H1 (cell line): ENCODE measurements around the gene GPR61. TPM values are rescaled to one million over a fixed set of nuclear protein-coding genes. Genes with fewer than 3 reads are reported as not detected.

Experiments used
- CTCF ChIA-PET: fragments of 300-600 bp; sonication (Branson Sonifier 250); formaldehyde crosslinking; loops from one replicate; lab custom pipeline; 2021; ENCODE audit not compliant: partially characterized antibody; lab: Charles Lee
- POLR2A ChIA-PET: fragments of 300-600 bp; sonication (Branson Sonifier 250); formaldehyde crosslinking; loops from one replicate; lab custom pipeline; 2021; ENCODE audit warnings: inconsistent platforms; ENCODE audit not compliant: partially characterized antibody; lab: Charles Lee
- DNase-seq, 2 experiments: peaks; one replicate each; pipeline versions ENCODE4 v3.0.0 to v3.0.0-alpha.2; 2010 to 2022; ENCODE audit warnings: low spot score in 2 of 2, low read depth in 1 of 2, mixed read lengths in 1 of 2
- FAIRE-seq: peaks from 2 replicates; lab custom pipeline; 2011; peaks lifted over from hg19 to GRCh38; lab: Jason Lieb, UNC
- H2AFZ ChIP-seq: 2 replicates; pipeline ENCODE4 v1.8.1; 2012; ENCODE audit warnings: low read length, inconsistent platforms
- H2AK5ac ChIP-seq: 2 replicates; pipeline ENCODE4 v1.6.1; 2013; ENCODE audit warnings: low read depth, low read length
- H2BK120ac ChIP-seq: replicated peaks from 2 replicates; pipeline ENCODE3; 2013; ENCODE audit warnings: low read depth, low read length, inconsistent platforms
- H2BK12ac ChIP-seq: 2 replicates; pipeline ENCODE4 v1.6.1; 2013; ENCODE audit warnings: low read depth, low read length
- H2BK15ac ChIP-seq: 2 replicates; pipeline ENCODE4 v1.6.1; 2013; ENCODE audit warnings: low read length
- H2BK20ac ChIP-seq: 2 replicates; pipeline ENCODE4 v1.6.1; 2013; ENCODE audit warnings: low read length
- H2BK5ac ChIP-seq: 2 replicates; pipeline ENCODE4 v1.6.1; 2013; ENCODE audit warnings: low read depth, low read length
- H3K14ac ChIP-seq: 2 replicates; pipeline ENCODE4 v1.6.1; 2013; ENCODE audit warnings: inconsistent platforms; ENCODE audit not compliant: insufficient read length
- H3K18ac ChIP-seq: 2 replicates; pipeline ENCODE4 v1.6.1; 2013; ENCODE audit warnings: low read length; ENCODE audit errors: extremely low read depth
- H3K23ac ChIP-seq: 2 replicates; pipeline ENCODE4 v1.6.1; 2013; ENCODE audit warnings: inconsistent platforms; ENCODE audit not compliant: insufficient read length
- H3K23me2 ChIP-seq: 2 replicates; pipeline ENCODE4 v1.6.1; 2013; ENCODE audit warnings: low read depth, low read length
- H3K27ac ChIP-seq: 2 replicates; pipeline ENCODE4 v1.6.1; 2011; ENCODE audit warnings: low read depth, low read length, inconsistent platforms
- H3K27me3 ChIP-seq, 4 experiments: replicated peaks in 1 of 4; 1 replicate in 1 of 4; 2 replicates in 3 of 4; pipeline versions ENCODE4 v1.6.1 to v1.8.1; 2011 to 2013; ENCODE audit warnings: low read length in 3 of 4, mild to moderate bottlenecking in 3 of 4, inconsistent platforms in 2 of 4, mixed read lengths in 2 of 4, moderate library complexity in 1 of 4; ENCODE audit not compliant: control insufficient read depth in 3 of 4, insufficient read depth in 3 of 4; ENCODE audit errors: extremely low read depth in 1 of 4
- H3K36me3 ChIP-seq, 4 experiments: 2 replicates each; pipeline versions ENCODE4 v1.6.1 to v1.8.1; 2011 to 2013; ENCODE audit warnings: mild to moderate bottlenecking in 4 of 4, low read length in 3 of 4, moderate library complexity in 2 of 4, control low read depth in 1 of 4, inconsistent platforms in 1 of 4; ENCODE audit not compliant: insufficient read depth in 4 of 4, control insufficient read depth in 2 of 4
- H3K4ac ChIP-seq: replicated peaks from 2 replicates; pipeline ENCODE3; 2013; ENCODE audit warnings: low read length, low read depth, mixed read lengths, inconsistent platforms; ENCODE audit not compliant: insufficient read length
- H3K4me1 ChIP-seq, 4 experiments: replicated peaks in 1 of 4; 1 replicate in 1 of 4; 2 replicates in 3 of 4; pipeline versions ENCODE4 v1.6.1 to v1.8.1; 2011 to 2013; ENCODE audit warnings: low read length in 3 of 4, inconsistent platforms in 2 of 4, mixed read lengths in 1 of 4; ENCODE audit not compliant: insufficient read depth in 4 of 4, control insufficient read depth in 3 of 4
- H3K4me2 ChIP-seq, 2 experiments: 2 replicates each; pipeline versions ENCODE4 v1.6.1 to v1.8.1; 2011 to 2013; ENCODE audit warnings: low read depth in 2 of 2, low read length in 2 of 2, control low read depth in 1 of 2, inconsistent platforms in 1 of 2, mild to moderate bottlenecking in 1 of 2; ENCODE audit not compliant: insufficient read depth in 1 of 2
- H3K4me3 ChIP-seq, 4 experiments: fragments of 200-600, 300-600 bp in 1 of 4; sonication (generic), shearing (Covaris generic), sonication (Bioruptor Twin) in 1 of 4; 2 replicates each; pipeline versions ENCODE4 v1.5.1 to v1.8.1; 2011 to 2016; ENCODE audit warnings: low read length in 4 of 4, low read depth in 3 of 4, control low read depth in 2 of 4, inconsistent platforms in 2 of 4, mild to moderate bottlenecking in 2 of 4, mixed read lengths in 1 of 4, moderate library complexity in 1 of 4; ENCODE audit not compliant: insufficient read depth in 2 of 4; ENCODE audit errors: extremely low read depth in 1 of 4
- H3K56ac ChIP-seq: replicated peaks from 2 replicates; pipeline ENCODE3; 2013; ENCODE audit warnings: low read depth, mild to moderate bottlenecking, mixed read lengths, low read length, inconsistent platforms; ENCODE audit not compliant: insufficient read length
- H3K79me1 ChIP-seq: 2 replicates; pipeline ENCODE4 v1.6.1; 2013; ENCODE audit warnings: low read depth, low read length, control low read depth
- H3K79me2 ChIP-seq, 2 experiments: 2 replicates each; pipeline versions ENCODE4 v1.6.1 to v1.8.1; 2012 to 2013; ENCODE audit warnings: low read length in 2 of 2, mild to moderate bottlenecking in 2 of 2, inconsistent platforms in 1 of 2; ENCODE audit not compliant: insufficient read depth in 2 of 2, control insufficient read depth in 1 of 2
- H3K9ac ChIP-seq, 4 experiments: replicated peaks in 1 of 4; 1 replicate in 1 of 4; 2 replicates in 3 of 4; pipeline versions ENCODE4 v1.6.1 to v1.8.1; 2011 to 2013; ENCODE audit warnings: low read depth in 3 of 4, low read length in 3 of 4, control low read depth in 2 of 4, mild to moderate bottlenecking in 2 of 4, moderate library complexity in 2 of 4, inconsistent platforms in 1 of 4; ENCODE audit errors: extremely low read depth in 1 of 4
- H3K9me3 ChIP-seq, 2 experiments: 2 replicates each; pipeline versions ENCODE4 v1.6.1 to v1.8.1; 2012 to 2013; ENCODE audit warnings: mild to moderate bottlenecking in 2 of 2, moderate library complexity in 2 of 2, control low read depth in 1 of 2, inconsistent platforms in 1 of 2, low read depth in 1 of 2, low read length in 1 of 2, mixed read lengths in 1 of 2; ENCODE audit not compliant: insufficient read depth in 2 of 2
- H4K20me1 ChIP-seq, 2 experiments: replicated peaks in 1 of 2; 2 replicates each; pipeline versions ENCODE3 to v1.8.1; 2011 to 2013; ENCODE audit warnings: inconsistent platforms in 2 of 2, low read length in 2 of 2, mild to moderate bottlenecking in 1 of 2; ENCODE audit not compliant: insufficient read depth in 2 of 2, control insufficient read depth in 1 of 2
- H4K5ac ChIP-seq: 2 replicates; pipeline ENCODE4 v1.6.1; 2013; ENCODE audit warnings: low read length, low read depth, mixed read lengths, inconsistent platforms; ENCODE audit not compliant: insufficient read length
- H4K8ac ChIP-seq: 2 replicates; pipeline ENCODE4 v1.8.0; 2013; ENCODE audit warnings: mild to moderate bottlenecking, moderate library complexity, low read length, inconsistent platforms; ENCODE audit not compliant: insufficient read depth; ENCODE audit errors: extremely low read depth
- H4K91ac ChIP-seq: replicated peaks from 2 replicates; pipeline ENCODE3; 2013; ENCODE audit warnings: low read length, mixed read lengths, inconsistent platforms; ENCODE audit not compliant: insufficient read length
- CBX8 ChIP-seq: fragments of 300-800, 300-1000 bp; sonication (generic); IDR thresholded peaks from 2 replicates; pipeline ENCODE4 v1.7.1; 2016; ENCODE audit warnings: low read depth, low read length, borderline replicate concordance
- CHD1 ChIP-seq: IDR thresholded peaks from 2 replicates; pipeline ENCODE4 v1.6.1; 2012; ENCODE audit warnings: low read depth, low read length, improper control_type of control experiment
- EP300 ChIP-seq, 2 experiments: IDR thresholded peaks; 1 replicate in 1 of 2; 2 replicates in 1 of 2; pipeline ENCODE4 v1.6.1; 2011 to 2012; ENCODE audit warnings: low read depth in 2 of 2, low read length in 2 of 2, mild to moderate bottlenecking in 2 of 2, borderline replicate concordance in 1 of 2, inconsistent platforms in 1 of 2, moderate library complexity in 1 of 2
- TEAD4 ChIP-seq: IDR thresholded peaks from 2 replicates; pipeline ENCODE4 v1.6.1; 2012; ENCODE audit warnings: low read depth, low read length, inconsistent platforms, mixed read lengths
- WGBS, 2 experiments: shearing (Covaris generic) in 1 of 2; methylation state at CpG; one replicate each; pipeline versions ENCODE4 v1.1.6 to v1.1.7; 2013 to 2015; ENCODE audit warnings: low lambda C conversion rate in 2 of 2, mixed read lengths in 2 of 2, inconsistent platforms in 1 of 2, low coverage in 1 of 2, missing lambda C conversion rate in 1 of 2; ENCODE audit not compliant: insufficient replicate concordance in 2 of 2, insufficient coverage in 1 of 2, insufficient read length in 1 of 2; ENCODE audit errors: extremely low coverage in 1 of 2, missing lambda C conversion rate in 1 of 2; 5-methylcytosine and 5-hydroxymethylcytosine counted together
- polyA plus RNA-seq, 7 experiments: library from polyadenylated mRNA; depleted of rRNA in 3 of 7; stranded (reverse) in 5 of 7; unstranded in 2 of 7; fragments of >200 nt in 5 of 7; fragments of 200-250 nt in 2 of 7; gene quantifications; 1 replicate in 5 of 7; 2 replicates in 1 of 7; 4 replicates in 1 of 7; pipeline versions ENCODE4 v1.2.1 to v1.2.3, GENCODE V29; 2011 to 2013; ENCODE audit warnings: missing spikeins in 2 of 7, mixed read lengths in 2 of 7
- total RNA-seq: library from RNA; stranded (reverse); fragmentation: NEBNext Ultra II Directional; extraction: Animal tissue kit (Norgen Biotek cat#: 25700); gene quantifications from 2 replicates; pipeline ENCODE4 v1.2.1, GENCODE V29; 2021

GPR61 gene
- total and polyA plus RNA-seq, 2 of the 8 experiments (the other 6 are each of a cell fraction or from before 2014, with no cell fraction given): 0.41 to 0.53 TPM

- Histone ChIP-seq H3K79me2 (peaks cover 23 to 100% of the 10 kb centered on the region in 2 experiments), H3K27ac (no peak overlapping the region), H2BK120ac (no peak overlapping the region), H4K20me1 (peaks cover 2% of the 10 kb centered on the region in 2 experiments), H3K23me2 (no peaks in the 10 kb centered on the region), H3K56ac (no peak overlapping the region), H4K8ac (no peak overlapping the region), H4K91ac (no peak overlapping the region), H3K27me3 (no peaks in the 10 kb centered on the region), H2BK5ac (no peak overlapping the region), H4K5ac (no peak overlapping the region), H2BK15ac (no peak overlapping the region), H3K9ac (no peak overlapping the region), H2BK20ac (no peak overlapping the region), H2AFZ (no peak overlapping the region), H3K4me3 (no peak overlapping the region), H2BK12ac (no peak overlapping the region), H2AK5ac (no peak overlapping the region), H3K4me2 (no peak overlapping the region), H3K4me1 (no peaks in the 10 kb centered on the region), H3K14ac (no peak overlapping the region), H3K23ac (no peak overlapping the region), H3K9me3 (no peaks in the 10 kb centered on the region), H3K79me1 (peaks cover 7% of the 10 kb centered on the region), H3K36me3 (peaks cover 0 to 2% (median 0%) of the 10 kb centered on the region in 4 experiments; a peak in 1 of 8 replicates), H3K18ac (no peak overlapping the region), H3K4ac (no peak overlapping the region)
- ChIA-PET CTCF (no interaction called here), POLR2A (no interaction called here)
- no peak for DNase-seq
- 94% methylated on average over 2 of the region's 2 CpGs; no CpG with 5 or more reads in 1 of the 2 experiments for WGBS, 2 experiments
- no peak for FAIRE-seq
- no peak for TF ChIP-seq CHD1
- no peak for TF ChIP-seq EP300 (IDR thresholded peaks at IDR 0.05; ENCODE audit: borderline replicate concordance in 1 of 2, low read depth in 2 of 2, low read length in 2 of 2)
- TF ChIP-seq CBX8: no peak
- TF ChIP-seq TEAD4: no peak
Observed at GRCh38 chr1:109556563-109556962, 16.9 kb downstream of the GPR61 start.
